Measurements from ENCODE around the gene GATC. TPM values are rescaled to one million over a fixed set of nuclear protein-coding genes. Genes with fewer than 3 reads are reported as not detected.
A peak's percentile ranks its signal among the peaks of the same experiment; 100 is the strongest.
"Not testable (repeated sequence)": the region's sequence is repeated elsewhere in the genome, so short reads cannot be mapped to it uniquely, and the experiment has no call there.

GATC gene
- total and polyA plus RNA-seq, 5 donors from 2014 or later: 13.7 to 30.2 (median 19.6) TPM

- H3K9me3 Mint-ChIP-seq: no peaks in the 10 kb centered on the region
Observed at GRCh38 chr12:120439646-120440247, 6.5 kb upstream of the GATC start.

GRCh38 chr12:120444676-120445075, 1.6 kb upstream of the GATC start:
- Mint-ChIP-seq H3K36me3 (peaks cover 12% of the 10 kb centered on the region), H3K4me1 (peaks cover 12 to 47% (median 29%) of the 10 kb centered on the region in 4 donors), H3K27ac (peak overlapping the region in 2 of 3 donors; percentile 100), H3K27me3 (no peaks in the 10 kb centered on the region), H3K4me3 (peak overlapping the region; percentile 95 to 99 (median 98)), H3K9me3 (no peaks in the 10 kb centered on the region)
- Histone ChIP-seq H3K4me3 (ENCODE audit: low read depth, low read length) (no peak overlapping the region), H3K4me1 (ENCODE audit: control insufficient read depth, insufficient read depth, low read length, poor library complexity, severe bottlenecking) (peaks cover 30% of the 10 kb centered on the region), H3K9me3 (ENCODE audit: control insufficient read depth in 2 of 2, low read length in 2 of 2) (no peaks in the 10 kb centered on the region), H3K27ac (ENCODE audit: insufficient read depth, low read length, poor library complexity, severe bottlenecking) (no peak overlapping the region), H3K36me3 (ENCODE audit: control insufficient read depth, insufficient read depth, low read length) (peaks cover 33% of the 10 kb centered on the region), H3K27me3 (ENCODE audit: control insufficient read depth, insufficient read depth, low read length) (no peaks in the 10 kb centered on the region)
- ATAC-seq (ENCODE audit: low read depth in 2 of 2) (no peak), DNase-seq (no peak)

More at GRCh38 chr12:120439646-120440247, 6.5 kb upstream of the GATC start:
- Mint-ChIP-seq H3K36me3 (peaks cover 7% of the 10 kb centered on the region), H3K4me3 (peak overlapping the region; percentile 46 to 94 (median 70)), H3K4me1 (peaks cover 4 to 34% (median 15%) of the 10 kb centered on the region in 4 donors), H3K27me3 (peaks cover 6% of the 10 kb centered on the region), H3K27ac (peak overlapping the region in 1 of 3 donors; percentile 74)
- Histone ChIP-seq H3K27ac (ENCODE audit: insufficient read depth, low read length, poor library complexity, severe bottlenecking) (peak overlapping the region; percentile 43), H3K4me1 (ENCODE audit: control insufficient read depth, insufficient read depth, low read length, poor library complexity, severe bottlenecking) (peaks cover 24% of the 10 kb centered on the region), H3K36me3 (ENCODE audit: control insufficient read depth, insufficient read depth, low read length) (peaks cover 33% of the 10 kb centered on the region), H3K4me3 (ENCODE audit: low read depth, low read length) (peak overlapping the region; percentile 54), H3K9me3 (ENCODE audit: control insufficient read depth in 2 of 2, low read length in 2 of 2) (no peaks in the 10 kb centered on the region), H3K27me3 (ENCODE audit: control insufficient read depth, insufficient read depth, low read length) (no peaks in the 10 kb centered on the region)
- DNase-seq (peak; percentile 69 to 88 (median 73)), ATAC-seq (ENCODE audit: low read depth in 2 of 2) (peak; percentile 42 to 43)

GRCh38 chr12:120446844-120447178, 567 bp downstream of the GATC start:
- Mint-ChIP-seq H3K4me1 (peaks cover 8 to 35% (median 24%) of the 10 kb centered on the region in 4 donors), H3K27ac (peak overlapping the region; percentile 99 to 100 (median 100)), H3K4me3 (peak overlapping the region; percentile 95 to 99 (median 98)), H3K36me3 (peaks cover 12% of the 10 kb centered on the region)
- H3K27me3 ChIP-seq (ENCODE audit: control insufficient read depth, insufficient read depth, low read length); ATAC-seq (ENCODE audit: low read depth in 2 of 2); H3K27me3 Mint-ChIP-seq; DNase-seq; H3K9me3 Mint-ChIP-seq; H3K9me3 ChIP-seq (ENCODE audit: control insufficient read depth in 2 of 2, low read length in 2 of 2): not testable (repeated sequence)
- H3K36me3 ChIP-seq (ENCODE audit: control insufficient read depth, insufficient read depth, low read length): peaks cover 21% of the 10 kb centered on the region
- peak overlapping the region; percentile 91 for H3K4me3 ChIP-seq (ENCODE audit: low read depth, low read length)
- H3K4me1 ChIP-seq (ENCODE audit: control insufficient read depth, insufficient read depth, low read length, poor library complexity, severe bottlenecking): peaks cover 26% of the 10 kb centered on the region
- H3K27ac ChIP-seq (ENCODE audit: insufficient read depth, low read length, poor library complexity, severe bottlenecking): peak overlapping the region; percentile 86

- no peaks in the 10 kb centered on the region for H3K27me3 ChIP-seq (ENCODE audit: control insufficient read depth, insufficient read depth, low read length)
- no peak for DNase-seq
- Mint-ChIP-seq H3K36me3 (peaks cover 12% of the 10 kb centered on the region), H3K27me3 (no peaks in the 10 kb centered on the region), H3K4me1 (peaks cover 8 to 37% (median 25%) of the 10 kb centered on the region in 4 donors), H3K27ac (peak overlapping the region in 1 of 3 donors; percentile 100), H3K9me3 (no peaks in the 10 kb centered on the region), H3K4me3 (peak overlapping the region; percentile 95 to 99 (median 98))
- peaks cover 26% of the 10 kb centered on the region for H3K4me1 ChIP-seq (ENCODE audit: control insufficient read depth, insufficient read depth, low read length, poor library complexity, severe bottlenecking)
- H3K27ac ChIP-seq (ENCODE audit: insufficient read depth, low read length, poor library complexity, severe bottlenecking): no peak overlapping the region
- no peaks in the 10 kb centered on the region for H3K9me3 ChIP-seq (ENCODE audit: control insufficient read depth in 2 of 2, low read length in 2 of 2)
- H3K4me3 ChIP-seq (ENCODE audit: low read depth, low read length): no peak overlapping the region
- H3K36me3 ChIP-seq (ENCODE audit: control insufficient read depth, insufficient read depth, low read length): peaks cover 20% of the 10 kb centered on the region
- ATAC-seq (ENCODE audit: low read depth in 2 of 2): no peak
Observed at GRCh38 chr12:120447992-120448391, 1.7 kb downstream of the GATC start.

GRCh38 chr12:120452524-120452923, 6.3 kb downstream of the GATC start:
- Mint-ChIP-seq H3K27ac (peak overlapping the region in 1 of 3 donors; percentile 60), H3K4me1 (peaks cover 2 to 24% (median 17%) of the 10 kb centered on the region in 4 donors), H3K36me3 (peaks cover 15% of the 10 kb centered on the region)
- not testable (repeated sequence) for H3K4me3 ChIP-seq (ENCODE audit: low read depth, low read length); DNase-seq; ATAC-seq (ENCODE audit: low read depth in 2 of 2); H3K9me3 Mint-ChIP-seq; H3K27me3 Mint-ChIP-seq; H3K4me3 Mint-ChIP-seq; H3K27ac ChIP-seq (ENCODE audit: insufficient read depth, low read length, poor library complexity, severe bottlenecking); H3K9me3 ChIP-seq (ENCODE audit: control insufficient read depth in 2 of 2, low read length in 2 of 2); H3K4me1 ChIP-seq (ENCODE audit: control insufficient read depth, insufficient read depth, low read length, poor library complexity, severe bottlenecking); H3K27me3 ChIP-seq (ENCODE audit: control insufficient read depth, insufficient read depth, low read length)
- H3K36me3 ChIP-seq (ENCODE audit: control insufficient read depth, insufficient read depth, low read length): peaks cover 26% of the 10 kb centered on the region

GRCh38 chr12:120453060-120453750, 7.0 kb downstream of the GATC start:
- Mint-ChIP-seq H3K9me3 (no peaks in the 10 kb centered on the region), H3K27ac (peak overlapping the region in 2 of 3 donors; percentile 46 to 52), H3K36me3 (peaks cover 15% of the 10 kb centered on the region), H3K4me3 (peak overlapping the region in 1 of 4 donors; percentile 26), H3K27me3 (no peaks in the 10 kb centered on the region), H3K4me1 (peaks cover 0 to 17% (median 12%) of the 10 kb centered on the region in 4 donors)
- ATAC-seq (ENCODE audit: low read depth in 2 of 2) (no peak), DNase-seq (no peak)
- Histone ChIP-seq H3K36me3 (ENCODE audit: control insufficient read depth, insufficient read depth, low read length) (peaks cover 27% of the 10 kb centered on the region), H3K27me3 (ENCODE audit: control insufficient read depth, insufficient read depth, low read length) (no peaks in the 10 kb centered on the region), H3K9me3 (ENCODE audit: control insufficient read depth in 2 of 2, low read length in 2 of 2) (no peaks in the 10 kb centered on the region), H3K4me3 (ENCODE audit: low read depth, low read length) (no peak overlapping the region), H3K4me1 (ENCODE audit: control insufficient read depth, insufficient read depth, low read length, poor library complexity, severe bottlenecking) (peaks cover 3% of the 10 kb centered on the region), H3K27ac (ENCODE audit: insufficient read depth, low read length, poor library complexity, severe bottlenecking) (no peak overlapping the region)

GRCh38 chr12:120453977-120454376, 7.7 kb downstream of the GATC start:
- H3K27ac ChIP-seq (ENCODE audit: insufficient read depth, low read length, poor library complexity, severe bottlenecking): peak overlapping the region; percentile 19
- Mint-ChIP-seq H3K9me3 (no peaks in the 10 kb centered on the region), H3K36me3 (peaks cover 17% of the 10 kb centered on the region), H3K27me3 (no peaks in the 10 kb centered on the region), H3K4me1 (peaks cover 0 to 15% (median 11%) of the 10 kb centered on the region in 4 donors), H3K27ac (peak overlapping the region in 2 of 3 donors; percentile 46 to 52), H3K4me3 (peak overlapping the region in 1 of 4 donors; percentile 26)
- H3K9me3 ChIP-seq (ENCODE audit: control insufficient read depth in 2 of 2, low read length in 2 of 2): no peaks in the 10 kb centered on the region
- no peak overlapping the region for H3K4me3 ChIP-seq (ENCODE audit: low read depth, low read length)
- DNase-seq (peak in 2 of 3 donors; percentile 45 to 60), ATAC-seq (ENCODE audit: low read depth in 2 of 2) (peak; percentile 85 to 86)
- no peaks in the 10 kb centered on the region for H3K27me3 ChIP-seq (ENCODE audit: control insufficient read depth, insufficient read depth, low read length)
- peaks cover 35% of the 10 kb centered on the region for H3K36me3 ChIP-seq (ENCODE audit: control insufficient read depth, insufficient read depth, low read length)
- H3K4me1 ChIP-seq (ENCODE audit: control insufficient read depth, insufficient read depth, low read length, poor library complexity, severe bottlenecking): no peaks in the 10 kb centered on the region
